ENCODE measurements around the gene NOPCHAP1. TPM values are rescaled to one million over a fixed set of nuclear protein-coding genes. Genes with fewer than 3 reads are reported as not detected.

NOPCHAP1 gene
- total RNA-seq, 2 experiments from 2014 or later = 30.5 to 30.9 TPM

DNA sequence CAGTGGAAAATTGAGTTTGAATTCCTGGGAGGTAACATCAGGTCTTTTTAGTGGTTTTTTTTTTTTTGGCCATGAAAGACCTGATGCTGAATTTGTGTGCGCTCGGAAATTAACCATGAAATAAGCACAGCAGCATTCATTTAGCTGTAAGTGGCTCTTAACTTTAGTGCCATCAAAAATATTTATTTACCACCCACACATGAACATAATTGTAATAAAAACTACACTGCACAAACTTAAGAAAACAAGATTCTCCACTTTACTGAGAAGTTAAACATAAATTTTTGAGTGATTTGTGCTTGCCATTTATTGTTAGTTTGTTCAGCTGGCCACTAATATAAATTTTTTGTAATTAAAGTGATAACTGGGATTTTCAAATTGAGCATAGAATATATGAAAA is 30.4 kb upstream of the NOPCHAP1 start:
- intact Hi-C loops (cut with micrococcal nuclease) = loop anchor here (5.0 to 10.0 kb wide), 7 partner anchors 97 to 668 kb away; partner anchors contain the start of genes APPL2 and CHST11
- Mint-ChIP-seq H3K4me1 (ENCODE audit: low read depth) (peaks cover 25% of the 10 kb centered on the region), H3K27me3 (no peaks in the 10 kb centered on the region), H3K36me3 (no peaks in the 10 kb centered on the region), H3K27ac (no peak overlapping the region), H3K9me3 (no peaks in the 10 kb centered on the region), H3K4me3 (no peak overlapping the region)
- no peak for DNase-seq
- CTCF ChIA-PET = interaction anchor here (0.9 kb wide), 1 partner anchor 82 kb away, joined by 4 read pairs; no protein-coding TSS in a partner anchor
- POLR2A ChIA-PET = no interaction called here

DNA sequence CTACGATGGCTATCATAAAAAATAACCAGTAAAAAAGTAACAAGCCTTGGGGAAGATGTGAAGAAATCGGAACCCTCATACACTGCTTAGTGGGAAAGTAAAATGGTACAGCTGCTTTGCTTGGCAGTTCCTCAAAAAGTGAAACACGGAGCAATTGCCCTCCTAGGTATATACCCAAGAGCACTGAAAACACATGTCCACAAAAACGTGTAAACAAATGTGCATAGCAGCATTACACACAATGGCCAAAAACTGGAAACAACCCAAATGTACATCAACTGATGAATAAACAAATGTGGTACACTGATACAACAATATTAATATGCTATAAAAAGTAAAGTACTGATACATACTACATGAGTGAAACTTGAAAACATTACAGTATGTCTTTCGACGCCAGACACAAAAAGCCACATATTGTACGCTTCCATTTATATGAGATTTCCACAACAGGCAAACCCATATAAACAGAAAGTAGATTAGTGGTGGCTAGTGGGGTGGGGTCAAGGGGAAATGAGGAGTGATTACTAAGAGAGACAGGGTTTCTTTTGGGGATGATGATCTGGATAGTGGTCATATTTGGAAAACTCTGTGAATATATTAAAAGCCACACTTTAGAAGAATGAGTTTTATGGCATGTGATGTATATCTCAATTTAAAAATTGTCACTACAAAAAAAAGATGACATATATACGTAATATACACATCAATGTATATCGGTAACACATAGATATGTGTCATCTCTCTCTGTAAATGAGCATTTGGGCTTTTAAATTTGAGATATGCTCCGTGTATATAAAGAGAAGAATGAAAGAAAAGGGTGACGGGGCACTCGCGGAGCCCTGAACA is 29.0 kb upstream of the NOPCHAP1 start:
- intact Hi-C loops (cut with micrococcal nuclease) = loop anchor here (1.0 to 10.0 kb wide), 8 partner anchors 27 to 670 kb away; partner anchors contain the start of genes APPL2 and CHST11
- POLR2A ChIA-PET = interaction anchor here (0.9 to 2.4 kb wide), 3 partner anchors 13 to 194 kb away, joined by 3 to 12 read pairs (median 3); partner anchors contain the start of gene NOPCHAP1
- CTCF ChIA-PET = interaction anchor here (0.7 to 1.7 kb wide), 4 partner anchors 27 to 575 kb away, joined by 3 to 5 read pairs (median 4); no protein-coding TSS in a partner anchor
- peak overlapping the region; percentile 76 for H3K4me3 Mint-ChIP-seq
- peak overlapping the region; percentile 43 for H3K27ac Mint-ChIP-seq
- no peak for DNase-seq
- no peaks in the 10 kb centered on the region for H3K36me3 Mint-ChIP-seq
- peaks cover 25% of the 10 kb centered on the region for H3K4me1 Mint-ChIP-seq (ENCODE audit: low read depth)
- no peaks in the 10 kb centered on the region for H3K27me3 Mint-ChIP-seq
- H3K9me3 Mint-ChIP-seq = no peaks in the 10 kb centered on the region

DNA sequence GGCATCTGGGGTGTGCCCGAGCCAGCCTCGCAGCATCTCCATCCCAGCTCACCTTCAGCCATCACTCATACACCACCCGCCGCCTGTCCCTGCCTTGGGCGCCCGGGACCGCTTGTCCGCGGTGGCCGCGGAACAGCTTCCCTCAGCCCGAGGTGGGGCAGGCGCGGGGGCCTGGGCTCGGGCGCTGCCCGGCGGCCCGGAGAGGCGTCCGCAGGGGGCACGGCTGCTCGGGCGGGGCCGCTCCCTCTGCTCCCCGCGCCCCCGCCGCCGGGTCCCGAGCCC is 28.5 kb upstream of the NOPCHAP1 start:
- Mint-ChIP-seq H3K27ac (peak overlapping the region; percentile 43), H3K4me1 (ENCODE audit: low read depth) (peaks cover 25% of the 10 kb centered on the region), H3K9me3 (no peaks in the 10 kb centered on the region), H3K36me3 (no peaks in the 10 kb centered on the region), H3K27me3 (no peaks in the 10 kb centered on the region), H3K4me3 (peak overlapping the region; percentile 76)
- peak; percentile 55 for DNase-seq
- ChIA-PET CTCF (interaction anchor here (0.7 to 1.7 kb wide), 4 partner anchors 27 to 576 kb away, joined by 3 to 5 read pairs (median 4); no protein-coding TSS in a partner anchor), POLR2A (interaction anchor here (0.9 to 2.4 kb wide), 4 partner anchors 14 to 194 kb away, joined by 3 to 12 read pairs (median 4); partner anchors contain the start of gene NOPCHAP1)
- intact Hi-C loops (cut with micrococcal nuclease) = loop anchor here (1.0 to 10.0 kb wide), 8 partner anchors 27 to 670 kb away; partner anchors contain the start of genes APPL2 and CHST11

DNA sequence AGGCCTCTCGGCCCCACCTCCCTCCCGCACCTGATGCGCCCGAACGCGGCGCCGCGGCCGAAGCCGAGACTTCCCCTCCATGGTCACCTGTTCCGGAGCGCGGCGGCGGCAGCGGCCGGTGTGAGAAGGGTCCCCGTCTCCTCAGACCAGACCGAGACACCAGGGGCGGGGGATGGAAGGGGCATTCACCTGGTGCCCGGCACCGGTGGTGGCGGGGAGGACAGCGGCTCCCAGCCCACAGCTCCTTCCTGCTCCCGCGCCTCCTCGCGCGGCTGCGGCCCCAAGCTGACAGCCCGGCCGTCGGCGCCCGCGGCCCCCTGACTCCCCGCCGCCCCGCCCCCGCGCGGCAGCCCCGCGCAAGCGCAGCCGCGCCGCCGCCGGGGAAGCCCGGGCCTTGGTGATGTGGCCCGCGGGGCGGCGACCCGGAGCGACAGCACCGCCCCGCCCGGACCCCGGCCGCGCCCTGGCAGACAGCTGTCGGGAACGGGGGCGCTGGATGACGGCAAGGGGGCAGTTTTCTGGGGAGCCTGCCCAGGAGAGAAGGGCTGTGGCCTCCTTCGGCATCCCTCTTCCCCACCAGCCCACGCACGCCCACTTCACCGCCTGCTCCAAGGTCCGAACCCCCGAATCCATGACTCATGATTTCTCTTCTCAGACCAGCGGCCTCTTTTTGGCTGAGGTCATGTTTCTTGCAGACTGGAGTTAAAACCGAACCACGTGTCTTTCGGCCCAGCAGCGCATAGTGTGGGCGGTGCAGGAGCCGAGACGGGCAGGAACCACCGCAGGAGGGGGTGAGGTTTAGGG is 27.9 kb upstream of the NOPCHAP1 start, which contains the start of gene SLC41A2:
Gene SLC41A2 (minus strand): TSS at position 290 of the 804 bp plus-strand sequence. CDS start 29,763 bp downstream, outside the sequence.
- H3K4me1 Mint-ChIP-seq (ENCODE audit: low read depth) = peaks cover 25% of the 10 kb centered on the region
- no peaks in the 10 kb centered on the region for H3K9me3 Mint-ChIP-seq
- peak; percentile 88 for DNase-seq
- CTCF ChIA-PET = interaction anchor here (0.7 to 1.7 kb wide), 10 partner anchors 10 to 576 kb away, joined by 3 to 11 read pairs (median 4); no protein-coding TSS in a partner anchor
- peak within 1 kb of the TSS; percentile 77 for H3K27ac Mint-ChIP-seq
- intact Hi-C loops (cut with micrococcal nuclease) = loop anchor here (1.0 to 10.0 kb wide), 11 partner anchors 29 to 671 kb away; partner anchors contain the start of genes APPL2, CHST11, NOPCHAP1 and WASHC4
- H3K36me3 Mint-ChIP-seq = no peaks in the 10 kb centered on the region
- H3K27me3 Mint-ChIP-seq = peaks cover 2% of the 10 kb centered on the region
- POLR2A ChIA-PET = interaction anchor here (0.9 to 2.4 kb wide), 6 partner anchors 27 to 195 kb away, joined by 3 to 12 read pairs (median 4); partner anchors contain the start of gene NOPCHAP1
- H3K4me3 Mint-ChIP-seq = peak within 1 kb of the TSS; percentile 86

DNA sequence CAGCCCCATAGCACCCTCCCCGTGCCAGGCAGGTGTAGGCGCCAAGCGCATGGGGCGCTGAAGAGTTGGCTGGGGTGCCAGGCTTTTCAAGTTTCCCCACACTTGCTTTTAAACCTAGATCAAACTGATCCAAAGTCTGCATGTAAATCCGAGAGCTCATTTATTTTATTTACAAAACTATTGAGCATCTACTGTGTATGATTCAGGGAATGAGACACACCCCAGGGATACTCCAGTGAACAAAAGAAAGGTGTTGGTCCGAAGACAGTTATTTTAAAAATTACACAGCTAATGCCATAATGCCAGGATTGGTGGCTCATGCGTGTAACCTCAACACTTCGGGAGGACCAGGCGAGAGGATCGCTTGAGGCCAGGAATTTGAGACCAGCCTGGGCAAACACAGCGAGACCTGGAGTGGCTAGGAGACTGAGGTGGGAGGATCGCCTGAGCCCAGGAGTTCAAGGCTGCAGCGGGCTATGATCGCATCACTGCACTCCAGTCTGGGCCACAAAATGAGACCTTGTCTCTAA is 27.2 kb upstream of the NOPCHAP1 start:
- peak overlapping the region; percentile 86 for H3K4me3 Mint-ChIP-seq
- POLR2A ChIA-PET = interaction anchor here (0.7 to 2.4 kb wide), 6 partner anchors 28 to 149 kb away, joined by 3 to 12 read pairs (median 4); partner anchors contain the start of gene NOPCHAP1
- CTCF ChIA-PET = interaction anchor here (1.0 to 1.7 kb wide), 10 partner anchors 9 to 502 kb away, joined by 3 to 11 read pairs (median 4); partner anchors contain the start of gene CHST11
- H3K27me3 Mint-ChIP-seq = peaks cover 7% of the 10 kb centered on the region
- peak overlapping the region; percentile 77 for H3K27ac Mint-ChIP-seq
- intact Hi-C loops (cut with micrococcal nuclease) = loop anchor here (1.0 to 10.0 kb wide), 11 partner anchors 28 to 672 kb away; partner anchors contain the start of genes APPL2, CHST11, NOPCHAP1 and WASHC4
- no peaks in the 10 kb centered on the region for H3K9me3 Mint-ChIP-seq
- DNase-seq = peak; percentile 21
- peaks cover 25% of the 10 kb centered on the region for H3K4me1 Mint-ChIP-seq (ENCODE audit: low read depth)
- no peaks in the 10 kb centered on the region for H3K36me3 Mint-ChIP-seq

GRCh38 chr12:104959335-104959841 is 26.7 kb upstream of the NOPCHAP1 start:
- peaks cover 25% of the 10 kb centered on the region for H3K4me1 Mint-ChIP-seq (ENCODE audit: low read depth)
- peaks cover 8% of the 10 kb centered on the region for H3K27me3 Mint-ChIP-seq
- peak overlapping the region; percentile 86 for H3K4me3 Mint-ChIP-seq
- H3K9me3 Mint-ChIP-seq = no peaks in the 10 kb centered on the region
- intact Hi-C loops (cut with micrococcal nuclease) = loop anchor here (2.0 to 10.0 kb wide), 9 partner anchors 27 to 672 kb away; partner anchors contain the start of genes APPL2, CHST11 and NOPCHAP1
- no peaks in the 10 kb centered on the region for H3K36me3 Mint-ChIP-seq
- H3K27ac Mint-ChIP-seq = no peak overlapping the region
- POLR2A ChIA-PET = interaction anchor here (0.7 to 2.4 kb wide), 6 partner anchors 27 to 149 kb away, joined by 3 to 12 read pairs (median 4); partner anchors contain the start of gene NOPCHAP1
- CTCF ChIA-PET = interaction anchor here (0.6 to 1.5 kb wide), 11 partner anchors 8 to 578 kb away, joined by 3 to 11 read pairs (median 4); partner anchors contain the start of gene CHST11
- DNase-seq = no peak

- Mint-ChIP-seq H3K4me3 (no peak overlapping the region), H3K36me3 (no peaks in the 10 kb centered on the region), H3K9me3 (no peaks in the 10 kb centered on the region), H3K27me3 (peaks cover 13% of the 10 kb centered on the region), H3K4me1 (ENCODE audit: low read depth) (peaks cover 25% of the 10 kb centered on the region), H3K27ac (no peak overlapping the region)
- intact Hi-C loops (cut with micrococcal nuclease) = no loop called here
- POLR2A ChIA-PET = no interaction called here
- no peak for DNase-seq
- CTCF ChIA-PET = interaction anchor here (1.4 kb wide), 1 partner anchor 29 kb away, joined by 3 read pairs; no protein-coding TSS in a partner anchor
These were observed 25.7 kb upstream of the NOPCHAP1 start for GRCh38 chr12:104960464-104960863.

GRCh38 chr12:104963757-104964156 is 22.4 kb upstream of the NOPCHAP1 start:
- peaks cover 14% of the 10 kb centered on the region for H3K27me3 Mint-ChIP-seq
- no peak overlapping the region for H3K4me3 Mint-ChIP-seq

GRCh38 chr12:104964167-104964855 is 21.8 kb upstream of the NOPCHAP1 start:
- H3K27me3 Mint-ChIP-seq = peaks cover 14% of the 10 kb centered on the region
- ChIA-PET POLR2A (no interaction called here), CTCF (no interaction called here)
- no peak for DNase-seq
- no peaks in the 10 kb centered on the region for H3K36me3 Mint-ChIP-seq
- no peaks in the 10 kb centered on the region for H3K9me3 Mint-ChIP-seq
- intact Hi-C loops (cut with micrococcal nuclease) = no loop called here
- no peak overlapping the region for H3K4me3 Mint-ChIP-seq
- H3K4me1 Mint-ChIP-seq (ENCODE audit: low read depth) = peaks cover 9% of the 10 kb centered on the region
- no peak overlapping the region for H3K27ac Mint-ChIP-seq

More at GRCh38 chr12:104963757-104964156, 22.4 kb upstream of the NOPCHAP1 start:
- ChIA-PET CTCF (no interaction called here), POLR2A (no interaction called here)
- Mint-ChIP-seq H3K27ac (no peak overlapping the region), H3K9me3 (no peaks in the 10 kb centered on the region), H3K36me3 (no peaks in the 10 kb centered on the region), H3K4me1 (ENCODE audit: low read depth) (peaks cover 14% of the 10 kb centered on the region)
- intact Hi-C loops (cut with micrococcal nuclease) = no loop called here
- DNase-seq = no peak

- no peak overlapping the region for H3K27ac Mint-ChIP-seq
- CTCF ChIA-PET = no interaction called here
- intact Hi-C loops (cut with micrococcal nuclease) = no loop called here
These were observed 21.3 kb upstream of the NOPCHAP1 start for GRCh38 chr12:104964856-104965205.

More at GRCh38 chr12:104964856-104965205, 21.3 kb upstream of the NOPCHAP1 start:
- no peak overlapping the region for H3K4me3 Mint-ChIP-seq
- POLR2A ChIA-PET = no interaction called here
- no peaks in the 10 kb centered on the region for H3K9me3 Mint-ChIP-seq
- peaks cover 4% of the 10 kb centered on the region for H3K4me1 Mint-ChIP-seq (ENCODE audit: low read depth)
- H3K27me3 Mint-ChIP-seq = peaks cover 14% of the 10 kb centered on the region
- DNase-seq = no peak
- no peaks in the 10 kb centered on the region for H3K36me3 Mint-ChIP-seq
